Psoas muscle (tissue), 8 donors: ENCODE results near the gene UCK2. TPM values are rescaled to one million over a fixed set of nuclear protein-coding genes. Genes with fewer than 3 reads are reported as not detected.

Source experiments
- ATAC-seq, 4 donors: fragments of 200-7000 bp; cut with Tn5 transposase; one replicate each; pipeline ENCODE4 v1.9.1; 2020; ENCODE audit warnings: moderate library complexity in 3 of 4, mild to moderate bottlenecking in 2 of 4
- DNase-seq, 2 donors: peaks; one replicate each; pipeline ENCODE4 v3.0.0-alpha.2; 2020
- H3K27ac ChIP-seq: fragments of 200-600 bp; one replicate; pipeline ENCODE4 v1.8.0; 2022
- H3K27me3 ChIP-seq, 3 donors: fragments of 200-600 bp in 1 of 3; one replicate each; pipeline versions ENCODE4 v1.6.1 to v1.8.0; 2013 to 2022; ENCODE audit warnings: low read length in 2 of 3, mild to moderate bottlenecking in 2 of 3, moderate library complexity in 1 of 3; ENCODE audit not compliant: insufficient read depth in 3 of 3
- H3K36me3 ChIP-seq, 2 donors: fragments of 200-600 bp in 1 of 2; one replicate each; pipeline versions ENCODE4 v1.6.1 to v1.8.0; 2013 to 2022; ENCODE audit warnings: low read depth in 1 of 2, mild to moderate bottlenecking in 1 of 2, moderate library complexity in 1 of 2; ENCODE audit not compliant: insufficient read depth in 1 of 2
- H3K4me1 ChIP-seq: fragments of 200-600 bp; one replicate; pipeline ENCODE4 v1.8.0; 2022
- H3K4me3 ChIP-seq: fragments of 200-600 bp; one replicate; pipeline ENCODE4 v1.8.0; 2022; ENCODE audit warnings: mild to moderate bottlenecking
- H3K9me3 ChIP-seq: fragments of 200-600 bp; one replicate; pipeline ENCODE4 v1.8.0; 2022
- CTCF ChIP-seq: fragments of 200-600 bp; IDR thresholded peaks from one replicate; pipeline ENCODE4 v1.8.0; 2022; ENCODE audit warnings: antibody characterized with exemption
- WGBS, 3 donors: extraction: QIAGEN DNeasy Blood & Tissue Kit; methylation state at CpG; one replicate each; pipeline versions ENCODE4 v1.1.6 to v1.1.7; 2013; 5-methylcytosine and 5-hydroxymethylcytosine counted together
- intact Hi-C, 2 donors: fragments of 100-400 bp; cut with DNase I; formaldehyde crosslinking; loops; one replicate each; pipeline versions ENCODE4 v1.11.0 to v1.14.2; 2022
- polyA plus RNA-seq, 3 donors: library from polyadenylated mRNA; stranded (reverse); fragments of 200-250 nt; gene quantifications; one replicate each; pipeline ENCODE4 v1.2.3, GENCODE V29; 2013
- total RNA-seq, 4 donors: library from RNA; stranded (reverse); fragmentation: NEBNext Ultra II Directional in 2 of 4; extraction: Animal tissue kit (Norgen Biotek cat#: 25700) in 2 of 4; gene quantifications; one replicate each; pipeline versions ENCODE4 v1.2.1 to v1.2.4, GENCODE V29; 2021 to 2023
- donor health status: healthy with polysubstance abuse.
- donor health status: DM: no; HTN: no; CAD: no; lungs with moderate emphysema.
- donor health status: Bipolar disorder and iron deficiency.
- donor health status: healthy.
- donor health status: DM: yes; HTN: yes; CAD: no.
- donor health status: DM: no; HTN: no; CAD: no.
- donor health status: DM: no; HTN: no; CAD: no.
- donor health status: DM: yes; HTN: yes; CAD: no.

The UCK2 gene
- total and polyA plus RNA-seq, 7 donors, result 14.6 to 273 (median 25.1) TPM

- intact Hi-C loops, result no loop called here
- 81 to 89% (median 89%) methylated on average over 5 of the region's 5 CpGs for WGBS, 3 donors
- peaks cover 10% of the 10 kb centered on the region for H3K4me1 ChIP-seq
Measured at GRCh38 chr1:165869343-165869742, 41.9 kb downstream of the UCK2 start.

GRCh38 chr1:165871311-165872067, 44.1 kb downstream of the UCK2 start:
- H3K4me1 ChIP-seq, result peaks cover 10% of the 10 kb centered on the region
- no peaks in the 10 kb centered on the region for H3K9me3 ChIP-seq
- 43 to 62% (median 47%) methylated on average over 4 of the region's 4 CpGs for WGBS, 3 donors
- intact Hi-C loops, result no loop called here
- no peaks in the 10 kb centered on the region for H3K36me3 ChIP-seq
- H3K27ac ChIP-seq, result no peak overlapping the region
- no peak overlapping the region for H3K4me3 ChIP-seq
- DNase-seq (peak in 1 of 2 donors; percentile 29), ATAC-seq (peak; percentile 52 to 87 (median 71))
- no peaks in the 10 kb centered on the region for H3K27me3 ChIP-seq
- peak; percentile 19 for TF ChIP-seq CTCF

More at GRCh38 chr1:165869343-165869742, 41.9 kb downstream of the UCK2 start:
- ATAC-seq, result no peak
- Histone ChIP-seq H3K9me3 (no peaks in the 10 kb centered on the region), H3K27me3 (no peaks in the 10 kb centered on the region), H3K27ac (no peak overlapping the region), H3K4me3 (no peak overlapping the region), H3K36me3 (no peaks in the 10 kb centered on the region)
- DNase-seq, result no peak
- TF ChIP-seq CTCF, result peak; percentile 21

- H3K36me3 ChIP-seq, result no peaks in the 10 kb centered on the region
- intact Hi-C loops, result no loop called here
- H3K27ac ChIP-seq, result no peak overlapping the region
- H3K27me3 ChIP-seq, result no peaks in the 10 kb centered on the region
- no peak for TF ChIP-seq CTCF
- WGBS, 3 donors, result 67 to 89% (median 88%) methylated on average over 5 of the region's 5 CpGs
- H3K4me3 ChIP-seq, result no peak overlapping the region
- H3K9me3 ChIP-seq, result no peaks in the 10 kb centered on the region
- H3K4me1 ChIP-seq, result peaks cover 10% of the 10 kb centered on the region
- DNase-seq (no peak), ATAC-seq (no peak)
Measured at GRCh38 chr1:165873481-165873880, 46.1 kb downstream of the UCK2 start.

- WGBS, 3 donors, result 79 to 88% (median 82%) methylated on average over 4 of the region's 4 CpGs
- Histone ChIP-seq H3K9me3 (no peaks in the 10 kb centered on the region), H3K4me3 (no peak overlapping the region), H3K4me1 (peaks cover 10% of the 10 kb centered on the region), H3K27me3 (no peaks in the 10 kb centered on the region), H3K27ac (no peak overlapping the region), H3K36me3 (no peaks in the 10 kb centered on the region)
- intact Hi-C loops, result no loop called here
- TF ChIP-seq CTCF, result no peak
- ATAC-seq, result no peak
- DNase-seq, result no peak
Measured at GRCh38 chr1:165874643-165875042, 47.2 kb downstream of the UCK2 start.

- TF ChIP-seq CTCF, result no peak
- no peaks in the 10 kb centered on the region for H3K27me3 ChIP-seq
- no peak overlapping the region for H3K27ac ChIP-seq
- H3K4me3 ChIP-seq, result no peak overlapping the region
- intact Hi-C loops, result no loop called here
- ATAC-seq (no peak), DNase-seq (no peak)
- H3K4me1 ChIP-seq, result peaks cover 10% of the 10 kb centered on the region
- H3K9me3 ChIP-seq, result no peaks in the 10 kb centered on the region
- 66 to 82% (median 69%) methylated on average over 3 of the region's 3 CpGs for WGBS, 3 donors
- no peaks in the 10 kb centered on the region for H3K36me3 ChIP-seq
Measured at GRCh38 chr1:165875171-165875570, 47.8 kb downstream of the UCK2 start.
